HCT116 (cell line): ENCODE results near the gene DUXB. TPM values are rescaled to one million over a fixed set of nuclear protein-coding genes. Genes with fewer than 3 reads are reported as not detected.

Experiments used
- ATAC-seq: fragments of 200-7000 bp; cut with Tn5 transposase; 2 replicates; pipeline ENCODE4 v1.9.1; 2020; ENCODE audit warnings: mild to moderate bottlenecking, moderate library complexity
- BruUV-seq: library from RNA; stranded (reverse); fragments of 400-500 nt; replicated peaks from 2 replicates; lab custom pipeline; 2021; lab: Mats Ljungman, UMichigan
- CTCF ChIA-PET: fragments of 300-600 bp; sonication (Branson Sonifier 250); formaldehyde crosslinking; loops from one replicate; lab custom pipeline; 2021; ENCODE audit warnings: antibody characterized with exemption; lab: Charles Lee
- POLR2A ChIA-PET: fragments of 300-600, 350-600 bp; sonication (Branson Sonifier 250); formaldehyde crosslinking; loops from one replicate; lab custom pipeline; 2021; ENCODE audit warnings: antibody characterized with exemption; lab: Charles Lee
- RAD21 ChIA-PET, 2 experiments: fragments of 300-600 bp; sonication (Branson Sonifier 250); formaldehyde crosslinking; loops; one replicate each; lab custom pipeline; 2023; ENCODE audit warnings: low total read pairs in 2 of 2; ENCODE audit not compliant: uncharacterized antibody in 2 of 2, unreplicated experiment in 2 of 2, low non-redundant PET in 1 of 2; lab: Charles Lee
- DNase-seq: peaks from one replicate; pipeline ENCODE4 v3.0.0-alpha.2; 2010; ENCODE audit warnings: low read depth, low spot score
- H2AFZ ChIP-seq: fragments of 200-600 bp; shearing (Covaris generic), sonication (generic); 2 replicates; pipeline ENCODE4 v1.6.1; 2017; ENCODE audit warnings: low read depth, mixed run types, mixed read lengths, antibody characterized with exemption, low read length; ENCODE audit not compliant: poor library complexity, severe bottlenecking
- H3K27ac ChIP-seq: 2 replicates; pipeline ENCODE4 v1.5.1; 2012; ENCODE audit warnings: low read depth, low read length
- H3K27me3 ChIP-seq: fragments of 200-600 bp; sonication (generic); 2 replicates; pipeline ENCODE4 v1.6.1; 2016; ENCODE audit warnings: mixed run types, low read length, mixed read lengths; ENCODE audit not compliant: insufficient read depth
- H3K36me3 ChIP-seq, 2 experiments: fragments of 200-500 bp in 1 of 2; fragments of 200-600 bp in 1 of 2; sonication (Bioruptor generic) in 1 of 2; sonication (generic) in 1 of 2; 2 replicates each; pipeline versions ENCODE4 v1.5.1 to v1.6.1; 2014 to 2016; ENCODE audit warnings: low read length in 2 of 2, inconsistent platforms in 1 of 2, mixed read lengths in 1 of 2, mixed run types in 1 of 2; ENCODE audit not compliant: insufficient read depth in 2 of 2, control insufficient read depth in 1 of 2
- H3K4me1 ChIP-seq, 2 experiments: fragments of 200-600 bp in 1 of 2; sonication (generic) in 1 of 2; 2 replicates each; pipeline versions ENCODE4 v1.5.1 to v1.6.1; 2012 to 2017; ENCODE audit warnings: low read length in 2 of 2, inconsistent platforms in 1 of 2, mild to moderate bottlenecking in 1 of 2, mixed read lengths in 1 of 2, mixed run types in 1 of 2, moderate library complexity in 1 of 2; ENCODE audit not compliant: insufficient read depth in 2 of 2, control insufficient read depth in 1 of 2
- H3K4me2 ChIP-seq: fragments of 200-600 bp; sonication (generic); 2 replicates; pipeline ENCODE4 v1.6.1; 2017; ENCODE audit warnings: mixed run types, low read length, mixed read lengths
- H3K4me3 ChIP-seq, 2 experiments: fragments of 200-600 bp in 1 of 2; sonication (generic) in 1 of 2; replicated peaks in 1 of 2; 2 replicates each; pipeline ENCODE4 v1.5.1; 2011 to 2016; ENCODE audit warnings: low read length in 2 of 2, control low read depth in 1 of 2, low read depth in 1 of 2, mild to moderate bottlenecking in 1 of 2, mixed read lengths in 1 of 2, mixed run types in 1 of 2
- H3K79me2 ChIP-seq: fragments of 200-600 bp; sonication (generic); 2 replicates; pipeline ENCODE4 v1.6.1; 2017; ENCODE audit warnings: mild to moderate bottlenecking, mixed run types, low read length, moderate library complexity, mixed read lengths; ENCODE audit not compliant: insufficient read depth
- H3K9ac ChIP-seq: fragments of 200-600 bp; sonication (generic); 2 replicates; pipeline ENCODE4 v1.6.1; 2016; ENCODE audit warnings: low read length, mixed read lengths
- H3K9me2 ChIP-seq: fragments of 200-600 bp; sonication (generic), shearing (Covaris generic); 2 replicates; pipeline ENCODE4 v1.6.1; 2017; ENCODE audit warnings: mixed run types, mild to moderate bottlenecking, moderate library complexity; ENCODE audit not compliant: insufficient read depth
- H3K9me3 ChIP-seq, 2 experiments: fragments of 200-500 bp in 1 of 2; fragments of 200-600 bp in 1 of 2; sonication (Bioruptor generic) in 1 of 2; sonication (generic) in 1 of 2; 2 replicates each; pipeline ENCODE4 v1.6.1; 2014 to 2017; ENCODE audit warnings: low read length in 2 of 2, mixed read lengths in 2 of 2, inconsistent platforms in 1 of 2, low read depth in 1 of 2, mild to moderate bottlenecking in 1 of 2, mixed run types in 1 of 2, moderate library complexity in 1 of 2; ENCODE audit not compliant: control insufficient read depth in 1 of 2, insufficient read depth in 1 of 2
- H4K20me1 ChIP-seq: fragments of 200-600 bp; sonication (generic), shearing (Covaris generic); 2 replicates; pipeline ENCODE4 v1.6.1; 2017; ENCODE audit warnings: mixed run types, mild to moderate bottlenecking, moderate library complexity; ENCODE audit not compliant: insufficient read depth
- CEBPB ChIP-seq: IDR thresholded peaks from 2 replicates; pipeline ENCODE4 v1.6.1; 2012; ENCODE audit warnings: low read depth
- EGR1 ChIP-seq: IDR thresholded peaks from 2 replicates; pipeline ENCODE4 v1.6.1; 2012; ENCODE audit warnings: low read depth
- EZH2 ChIP-seq: fragments of 200-600 bp; sonication (generic); IDR thresholded peaks from 2 replicates; pipeline ENCODE4 v1.6.1; 2017; ENCODE audit warnings: antibody characterized with exemption, mixed run types
- EZH2phosphoT487 ChIP-seq: fragments of 200-600 bp; IDR thresholded peaks from 2 replicates; pipeline ENCODE4 v1.6.1; 2018; ENCODE audit warnings: antibody characterized with exemption, borderline replicate concordance
- FOSL1 ChIP-seq: IDR thresholded peaks from 2 replicates; pipeline ENCODE4 v1.6.1; 2012; ENCODE audit warnings: low read depth
- RAD21 ChIP-seq: IDR thresholded peaks from 2 replicates; pipeline ENCODE4 v1.6.1; 2012; ENCODE audit warnings: low read depth, mild to moderate bottlenecking
- SIN3A ChIP-seq: IDR thresholded peaks from 2 replicates; pipeline ENCODE4 v1.6.1; 2012; ENCODE audit warnings: low read depth
- SP1 ChIP-seq: IDR thresholded peaks from 2 replicates; pipeline ENCODE4 v1.6.1; 2012; ENCODE audit warnings: low read depth
- SRF ChIP-seq: IDR thresholded peaks from 2 replicates; pipeline ENCODE4 v1.6.1; 2012; ENCODE audit warnings: low read depth
- TCF7L2 ChIP-seq: IDR thresholded peaks from 2 replicates; pipeline ENCODE4 v1.7.0; 2011; ENCODE audit warnings: borderline replicate concordance, inconsistent platforms; ENCODE audit not compliant: insufficient read depth, insufficient read length; ENCODE audit errors: extremely low read depth
- YY1 ChIP-seq: IDR thresholded peaks from 2 replicates; pipeline ENCODE4 v1.6.1; 2011; ENCODE audit warnings: low read length, low read depth, moderate library complexity, mild to moderate bottlenecking; ENCODE audit not compliant: insufficient replicate concordance; ENCODE audit errors: extremely low read depth
- ZBTB33 ChIP-seq: IDR thresholded peaks from 2 replicates; pipeline ENCODE4 v1.6.1; 2011; ENCODE audit warnings: mild to moderate bottlenecking, low read length, moderate library complexity; ENCODE audit not compliant: insufficient replicate concordance; ENCODE audit errors: extremely low read depth
- ZFX ChIP-seq: fragments of 450-650 bp; IDR thresholded peaks from 2 replicates; pipeline ENCODE4 v1.6.1; 2017
- intact Hi-C: fragments of 100-400 bp; cut with micrococcal nuclease; formaldehyde crosslinking; loops from 2 replicates; pipeline ENCODE4 v1.10.0; 2022
- total RNA-seq: library from RNA; stranded (reverse); gene quantifications from one replicate; pipeline ENCODE4 v1.2.1, GENCODE V29; 2021; ENCODE audit not compliant: unreplicated experiment
- TF ChIP-seq, protein P1 (sequence below), 3 experiments: fragments of 200-600 bp in 1 of 3; sonication (generic) in 1 of 3; IDR thresholded peaks in 2 of 3; conservative IDR thresholded peaks in 1 of 3; 2 replicates each; pipeline ENCODE4 v1.5.1; 2012 to 2017; ENCODE audit warnings: low read depth in 2 of 3, low read length in 2 of 3, antibody characterized with exemption in 1 of 3, borderline replicate concordance in 1 of 3, control low read depth in 1 of 3, mild to moderate bottlenecking in 1 of 3, mixed read lengths in 1 of 3, mixed run types in 1 of 3, moderate library complexity in 1 of 3; ENCODE audit not compliant: insufficient read depth in 1 of 3
- TF ChIP-seq, protein P2 (sequence below): IDR thresholded peaks from 2 replicates; pipeline ENCODE4 v1.6.1; 2012
- TF ChIP-seq, protein P3 (sequence below): IDR thresholded peaks from 2 replicates; pipeline ENCODE4 v1.6.1; 2012

Gene DUXB
- total RNA-seq, 1 experiment from 2014 or later = not detected

- ChIA-PET RAD21 (no interaction called here), POLR2A (no interaction called here), CTCF (no interaction called here)
- Histone ChIP-seq H3K9me2 (0 out of 2 replicates have a peak, but pooled peaks cover 3% of the 10 kb centered on the region), H3K36me3 (no peaks in the 10 kb centered on the region), H3K4me2 (no peak overlapping the region), H4K20me1 (no peaks in the 10 kb centered on the region), H3K27me3 (peaks cover 8% of the 10 kb centered on the region; the same call in 1 of the 2 replicates), H3K27ac (no peak overlapping the region), H3K4me1 (no peaks in the 10 kb centered on the region), H3K4me3 (no peak overlapping the region), H3K79me2 (no peaks in the 10 kb centered on the region), H3K9ac (no peak overlapping the region), H3K9me3 (peaks cover 0 to 6% of the 10 kb centered on the region in 2 experiments; a peak in 1 of 4 replicates), H2AFZ (no peak overlapping the region)
- no peak for TF ChIP-seq CEBPB
- BruUV-seq = no TSS peak
- intact Hi-C loops = no loop called here
- ATAC-seq (no peak), DNase-seq (no peak)
These were observed 9.1 kb upstream of the DUXB start for GRCh38 chr16:75710344-75710743.

GRCh38 chr16:75703306-75703705 lies 2.0 kb upstream of the DUXB start:
- no TSS peak for BruUV-seq
- no peaks in the 10 kb centered on the region for H3K4me1 ChIP-seq
- H3K79me2 ChIP-seq = no peaks in the 10 kb centered on the region
- no peaks in the 10 kb centered on the region for H3K36me3 ChIP-seq
- ChIA-PET RAD21 (no interaction called here), POLR2A (no interaction called here), CTCF (no interaction called here)
- H2AFZ ChIP-seq = no peak overlapping the region
- H3K4me3 ChIP-seq = no peak overlapping the region
- H3K9ac ChIP-seq = no peak overlapping the region
- 0 out of 2 replicates have a peak, but pooled peaks cover 1% of the 10 kb centered on the region for H3K9me2 ChIP-seq
- no peaks in the 10 kb centered on the region for H4K20me1 ChIP-seq
- H3K27ac ChIP-seq = no peak overlapping the region
- ATAC-seq = no peak
- TF ChIP-seq EZH2phosphoT487 (no peak), YY1 (no peak), EGR1 (no peak), SP1 (no peak), SRF (no peak), SIN3A (no peak), ZBTB33 (no peak), RAD21 (no peak), FOSL1 (no peak), EZH2 (no peak), TCF7L2 (no peak), ZFX (no peak)
- TF ChIP-seq, protein P1, sequence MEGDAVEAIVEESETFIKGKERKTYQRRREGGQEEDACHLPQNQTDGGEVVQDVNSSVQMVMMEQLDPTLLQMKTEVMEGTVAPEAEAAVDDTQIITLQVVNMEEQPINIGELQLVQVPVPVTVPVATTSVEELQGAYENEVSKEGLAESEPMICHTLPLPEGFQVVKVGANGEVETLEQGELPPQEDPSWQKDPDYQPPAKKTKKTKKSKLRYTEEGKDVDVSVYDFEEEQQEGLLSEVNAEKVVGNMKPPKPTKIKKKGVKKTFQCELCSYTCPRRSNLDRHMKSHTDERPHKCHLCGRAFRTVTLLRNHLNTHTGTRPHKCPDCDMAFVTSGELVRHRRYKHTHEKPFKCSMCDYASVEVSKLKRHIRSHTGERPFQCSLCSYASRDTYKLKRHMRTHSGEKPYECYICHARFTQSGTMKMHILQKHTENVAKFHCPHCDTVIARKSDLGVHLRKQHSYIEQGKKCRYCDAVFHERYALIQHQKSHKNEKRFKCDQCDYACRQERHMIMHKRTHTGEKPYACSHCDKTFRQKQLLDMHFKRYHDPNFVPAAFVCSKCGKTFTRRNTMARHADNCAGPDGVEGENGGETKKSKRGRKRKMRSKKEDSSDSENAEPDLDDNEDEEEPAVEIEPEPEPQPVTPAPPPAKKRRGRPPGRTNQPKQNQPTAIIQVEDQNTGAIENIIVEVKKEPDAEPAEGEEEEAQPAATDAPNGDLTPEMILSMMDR (IDR thresholded peaks at IDR 0.05 in 2 of 3, conservative IDR thresholded peaks at IDR 0.05 in 1 of 3; ENCODE audit: borderline replicate concordance in 1 of 3, insufficient read depth in 1 of 3, low read depth in 2 of 3, low read length in 2 of 3) = no peak
- TF ChIP-seq, protein P2, sequence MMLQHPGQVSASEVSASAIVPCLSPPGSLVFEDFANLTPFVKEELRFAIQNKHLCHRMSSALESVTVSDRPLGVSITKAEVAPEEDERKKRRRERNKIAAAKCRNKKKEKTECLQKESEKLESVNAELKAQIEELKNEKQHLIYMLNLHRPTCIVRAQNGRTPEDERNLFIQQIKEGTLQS = no peak
- TF ChIP-seq, protein P3, sequence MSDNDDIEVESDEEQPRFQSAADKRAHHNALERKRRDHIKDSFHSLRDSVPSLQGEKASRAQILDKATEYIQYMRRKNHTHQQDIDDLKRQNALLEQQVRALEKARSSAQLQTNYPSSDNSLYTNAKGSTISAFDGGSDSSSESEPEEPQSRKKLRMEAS = no peak
- no peak for DNase-seq
- no peaks in the 10 kb centered on the region for H3K9me3 ChIP-seq
- H3K27me3 ChIP-seq = peaks cover 7% of the 10 kb centered on the region; the same call in 1 of the 2 replicates
- intact Hi-C loops = no loop called here
- no peak overlapping the region for H3K4me2 ChIP-seq
